ENCODE results near the gene CADPS.

The CADPS gene

GRCh38 chr3:62688050-62688449 lies 187.2 kb downstream of the CADPS start:
- Histone ChIP-seq H3K27ac (no peak overlapping the region), H3K4me3 (no peak overlapping the region), H3K9me3 (no peaks in the 10 kb centered on the region), H3K4me1 (no peaks in the 10 kb centered on the region), H3K27me3 (no peaks in the 10 kb centered on the region), H3K36me3 (no peaks in the 10 kb centered on the region)
- TF ChIP-seq CTCF (IDR thresholded peaks at IDR 0.05), result no peak
- intact Hi-C loops (cut with DNase I; ENCODE audit: low total_unique reads), result no loop called here
- DNase-seq, result no peak

GRCh38 chr3:62686503-62687294 lies 188.5 kb downstream of the CADPS start:
- no peaks in the 10 kb centered on the region for H3K36me3 ChIP-seq
- H3K9me3 ChIP-seq, result no peaks in the 10 kb centered on the region
- H3K4me1 ChIP-seq, result no peaks in the 10 kb centered on the region
- intact Hi-C loops (cut with DNase I; ENCODE audit: low total_unique reads), result no loop called here
- no peak for TF ChIP-seq CTCF (IDR thresholded peaks at IDR 0.05)
- DNase-seq, result no peak
- no peak overlapping the region for H3K4me3 ChIP-seq
- no peak overlapping the region for H3K27ac ChIP-seq
- no peaks in the 10 kb centered on the region for H3K27me3 ChIP-seq

GRCh38 chr3:62682826-62683225 lies 192.4 kb downstream of the CADPS start:
- no peak for TF ChIP-seq CTCF (IDR thresholded peaks at IDR 0.05)
- Histone ChIP-seq H3K9me3 (no peaks in the 10 kb centered on the region), H3K27ac (no peak overlapping the region), H3K4me1 (no peaks in the 10 kb centered on the region), H3K27me3 (no peaks in the 10 kb centered on the region), H3K4me3 (no peak overlapping the region), H3K36me3 (no peaks in the 10 kb centered on the region)
- DNase-seq, result no peak
- intact Hi-C loops (cut with DNase I; ENCODE audit: low total_unique reads), result no loop called here

- no peak for TF ChIP-seq CTCF (IDR thresholded peaks at IDR 0.05)
- H3K27me3 ChIP-seq, result no peaks in the 10 kb centered on the region
- intact Hi-C loops (cut with DNase I; ENCODE audit: low total_unique reads), result no loop called here
- DNase-seq, result no peak
- no peaks in the 10 kb centered on the region for H3K4me1 ChIP-seq
- no peak overlapping the region for H3K4me3 ChIP-seq
- H3K9me3 ChIP-seq, result no peaks in the 10 kb centered on the region
- H3K36me3 ChIP-seq, result no peaks in the 10 kb centered on the region
- no peak overlapping the region for H3K27ac ChIP-seq
Observed at GRCh38 chr3:62679988-62680387, 195.2 kb downstream of the CADPS start.

- no peak overlapping the region for H3K27ac ChIP-seq
- no peaks in the 10 kb centered on the region for H3K27me3 ChIP-seq
- no peak for DNase-seq
- no peak for TF ChIP-seq CTCF (IDR thresholded peaks at IDR 0.05)
- H3K4me3 ChIP-seq, result no peak overlapping the region
- intact Hi-C loops (cut with DNase I; ENCODE audit: low total_unique reads), result no loop called here
- no peaks in the 10 kb centered on the region for H3K4me1 ChIP-seq
- H3K36me3 ChIP-seq, result no peaks in the 10 kb centered on the region
- H3K9me3 ChIP-seq, result no peaks in the 10 kb centered on the region
Observed at GRCh38 chr3:62678841-62679240, 196.4 kb downstream of the CADPS start.
